Esophagus muscularis mucosa (tissue), 4 donors: ENCODE measurements around the gene ABCA1. TPM values are rescaled to one million over a fixed set of nuclear protein-coding genes. Genes with fewer than 3 reads are reported as not detected.

Experiments used
- DNase-seq: peaks from one replicate; pipeline ENCODE4 v3.0.0-alpha.2; 2017; ENCODE audit errors: extremely low spot score
- H3K27ac ChIP-seq, 4 donors: fragments of 200-600 bp; sonication (generic); replicated peaks in 1 of 4; 1 replicate in 3 of 4; 2 replicates in 1 of 4; pipeline ENCODE4 v1.5.1; 2016 to 2019; ENCODE audit warnings: mild to moderate bottlenecking in 1 of 4
- H3K27me3 ChIP-seq, 4 donors: fragments of 200-600 bp; sonication (generic); one replicate each; pipeline versions ENCODE4 v1.5.1 to v1.6.0; 2016 to 2019
- H3K36me3 ChIP-seq, 4 donors: fragments of 200-600 bp; sonication (generic); one replicate each; pipeline ENCODE4 v1.5.1; 2016 to 2019
- H3K4me1 ChIP-seq, 4 donors: fragments of 200-600 bp; sonication (generic); one replicate each; pipeline ENCODE4 v1.5.1; 2016 to 2019
- H3K4me3 ChIP-seq, 4 donors: fragments of 200-600 bp; sonication (generic); 1 replicate in 2 of 4; 2 replicates in 2 of 4; pipeline ENCODE4 v1.5.1; 2016 to 2019; ENCODE audit warnings: mild to moderate bottlenecking in 4 of 4, moderate library complexity in 1 of 4
- H3K9me3 ChIP-seq, 4 donors: fragments of 200-600 bp; sonication (generic); 1 replicate in 3 of 4; 2 replicates in 1 of 4; pipeline ENCODE4 v1.5.1; 2016 to 2019
- EP300 ChIP-seq: sonication (generic); formaldehyde crosslinking; IDR thresholded peaks from one replicate; pipeline ENCODE4 v1.6.1; 2017; ENCODE audit warnings: antibody characterized with exemption
- POLR2A ChIP-seq: fragments of 450-650 bp; IDR thresholded peaks from one replicate; pipeline ENCODE4 v1.6.1; 2017; ENCODE audit warnings: antibody characterized with exemption, moderate library complexity, mild to moderate bottlenecking, low read depth
- POLR2AphosphoS5 ChIP-seq, 2 donors: sonication (generic); formaldehyde crosslinking; IDR thresholded peaks; one replicate each; pipeline ENCODE4 v1.6.1; 2017; ENCODE audit warnings: antibody characterized with exemption in 2 of 2
- WGBS: methylation state at CpG from one replicate; pipeline ENCODE4 v1.1.5; 2018; 5-methylcytosine and 5-hydroxymethylcytosine counted together
- intact Hi-C: fragments of 100-400 bp; cut with DNase I; formaldehyde crosslinking; loops from one replicate; pipeline ENCODE4 v1.15.1; 2023
- total RNA-seq, 4 donors: library from RNA; depleted of rRNA; stranded (reverse); fragments of >200 nt; gene quantifications; one replicate each; pipeline versions ENCODE4 v1.1.0 to v1.2.1, GENCODE V29; 2016
- TF ChIP-seq, protein P1 (sequence below), 3 experiments: fragments of 200-600 bp in 2 of 3; fragments of 450-650 bp in 1 of 3; sonication (generic) in 2 of 3; IDR thresholded peaks; one replicate each; pipeline ENCODE4 v1.5.1; 2017 to 2019; ENCODE audit warnings: antibody characterized with exemption in 3 of 3, mild to moderate bottlenecking in 2 of 3, moderate library complexity in 1 of 3

ABCA1 gene
- total RNA-seq, 4 donors from 2014 or later, result 47.8 to 73.9 (median 54.7) TPM

- no peaks in the 10 kb centered on the region for H3K9me3 ChIP-seq
- intact Hi-C loops, result no loop called here
- no peak overlapping the region for H3K4me3 ChIP-seq
- no peak for DNase-seq
- WGBS, result 98% methylated on average over 1 of the region's 1 CpG
- no peaks in the 10 kb centered on the region for H3K27me3 ChIP-seq
- TF ChIP-seq EP300, result no peak
- TF ChIP-seq POLR2A, result no peak
- no peak for TF ChIP-seq POLR2AphosphoS5 (IDR thresholded peaks at IDR 0.05)
- TF ChIP-seq, protein P1, sequence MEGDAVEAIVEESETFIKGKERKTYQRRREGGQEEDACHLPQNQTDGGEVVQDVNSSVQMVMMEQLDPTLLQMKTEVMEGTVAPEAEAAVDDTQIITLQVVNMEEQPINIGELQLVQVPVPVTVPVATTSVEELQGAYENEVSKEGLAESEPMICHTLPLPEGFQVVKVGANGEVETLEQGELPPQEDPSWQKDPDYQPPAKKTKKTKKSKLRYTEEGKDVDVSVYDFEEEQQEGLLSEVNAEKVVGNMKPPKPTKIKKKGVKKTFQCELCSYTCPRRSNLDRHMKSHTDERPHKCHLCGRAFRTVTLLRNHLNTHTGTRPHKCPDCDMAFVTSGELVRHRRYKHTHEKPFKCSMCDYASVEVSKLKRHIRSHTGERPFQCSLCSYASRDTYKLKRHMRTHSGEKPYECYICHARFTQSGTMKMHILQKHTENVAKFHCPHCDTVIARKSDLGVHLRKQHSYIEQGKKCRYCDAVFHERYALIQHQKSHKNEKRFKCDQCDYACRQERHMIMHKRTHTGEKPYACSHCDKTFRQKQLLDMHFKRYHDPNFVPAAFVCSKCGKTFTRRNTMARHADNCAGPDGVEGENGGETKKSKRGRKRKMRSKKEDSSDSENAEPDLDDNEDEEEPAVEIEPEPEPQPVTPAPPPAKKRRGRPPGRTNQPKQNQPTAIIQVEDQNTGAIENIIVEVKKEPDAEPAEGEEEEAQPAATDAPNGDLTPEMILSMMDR (IDR thresholded peaks at IDR 0.05), result no peak
- peaks cover 16 to 67% (median 42%) of the 10 kb centered on the region in 4 donors for H3K4me1 ChIP-seq
- H3K27ac ChIP-seq, result no peak overlapping the region
- H3K36me3 ChIP-seq, result peaks cover 0 to 29% (median 18%) of the 10 kb centered on the region in 4 donors
These were observed 31.8 kb downstream of the ABCA1 start for GRCh38 chr9:104896131-104896530.

- Histone ChIP-seq H3K27me3 (no peaks in the 10 kb centered on the region), H3K36me3 (peaks cover 0 to 29% (median 15%) of the 10 kb centered on the region in 4 donors), H3K27ac (no peak overlapping the region), H3K9me3 (no peaks in the 10 kb centered on the region), H3K4me3 (no peak overlapping the region), H3K4me1 (peaks cover 12 to 62% (median 38%) of the 10 kb centered on the region in 4 donors)
- no peak for TF ChIP-seq POLR2AphosphoS5 (IDR thresholded peaks at IDR 0.05)
- no peak for TF ChIP-seq POLR2A
- TF ChIP-seq, protein P1 (IDR thresholded peaks at IDR 0.05), result no peak
- no peak for TF ChIP-seq EP300
- DNase-seq, result no peak
- intact Hi-C loops, result no loop called here
- 67% methylated on average over 6 of the region's 6 CpGs for WGBS
These were observed 32.4 kb downstream of the ABCA1 start for GRCh38 chr9:104895572-104895971.

DNA sequence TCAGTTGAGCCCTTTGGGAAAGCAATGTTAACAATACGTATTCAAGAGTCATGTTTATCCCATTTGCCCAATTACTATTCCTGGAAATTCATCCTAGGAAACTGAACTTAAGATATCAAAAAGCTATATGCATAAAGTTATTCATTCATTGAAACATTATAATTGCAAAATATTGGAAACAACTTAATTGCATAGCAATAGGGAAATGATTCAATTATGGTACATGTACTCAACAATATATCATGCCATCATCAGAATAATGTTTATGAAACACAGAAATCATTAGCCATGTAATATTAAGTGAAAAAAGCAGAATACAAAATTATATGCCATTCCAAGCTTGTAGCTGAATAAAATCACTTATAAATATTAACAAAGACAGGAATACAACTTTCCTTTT lies 35.3 kb downstream of the ABCA1 start:
- DNase-seq, result no peak
- intact Hi-C loops, result no loop called here
- Histone ChIP-seq H3K4me3 (no peak overlapping the region), H3K27ac (no peak overlapping the region), H3K27me3 (no peaks in the 10 kb centered on the region), H3K36me3 (peaks cover 9 to 26% (median 15%) of the 10 kb centered on the region in 4 donors), H3K9me3 (no peaks in the 10 kb centered on the region), H3K4me1 (peaks cover 18 to 59% (median 43%) of the 10 kb centered on the region in 4 donors)
- WGBS, result 65% methylated on average over 1 of the region's 1 CpG
- TF ChIP-seq POLR2AphosphoS5 (IDR thresholded peaks at IDR 0.05), result no peak
- TF ChIP-seq EP300, result no peak
- TF ChIP-seq POLR2A, result no peak
- TF ChIP-seq, protein P1 (IDR thresholded peaks at IDR 0.05), result no peak

DNA sequence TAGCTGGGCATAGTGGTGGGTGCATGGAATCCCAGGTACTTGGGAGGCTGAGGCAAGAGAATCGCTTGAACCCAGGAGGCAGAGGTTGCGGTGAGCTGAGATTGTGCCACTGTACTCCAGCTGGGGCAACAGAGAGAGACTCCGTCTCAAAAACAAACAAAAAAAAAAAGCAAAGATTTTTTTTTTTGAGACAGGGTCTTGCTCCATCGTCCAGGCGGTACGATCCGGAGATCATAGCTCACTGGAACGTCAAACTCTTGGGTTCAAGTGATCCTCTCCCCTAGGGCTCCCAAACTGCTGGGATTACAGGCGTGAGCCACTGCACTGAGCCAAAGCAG lies 37.6 kb downstream of the ABCA1 start:
- DNase-seq, result no peak
- peaks cover 28 to 46% (median 38%) of the 10 kb centered on the region in 4 donors for H3K36me3 ChIP-seq
- H3K27me3 ChIP-seq, result no peaks in the 10 kb centered on the region
- no peak overlapping the region for H3K4me3 ChIP-seq
- no peak overlapping the region for H3K27ac ChIP-seq
- WGBS, result 94% methylated on average over 9 of the region's 9 CpGs
- TF ChIP-seq EP300 (no peak), POLR2A (no peak), POLR2AphosphoS5 (IDR thresholded peaks at IDR 0.05) (no peak)
- TF ChIP-seq, protein P1 (IDR thresholded peaks at IDR 0.05), result no peak
- intact Hi-C loops, result no loop called here
- H3K4me1 ChIP-seq, result peaks cover 12 to 38% (median 25%) of the 10 kb centered on the region in 4 donors
- H3K9me3 ChIP-seq, result no peaks in the 10 kb centered on the region
